NCI-H1105 (cell line): ENCODE measurements around the gene C16orf95.
"Not testable (repeated sequence)": the region's sequence is repeated elsewhere in the genome, so short reads cannot be mapped to it uniquely, and the experiment has no call there.

Experiments
- DNase-seq: peaks from one replicate; lab custom pipeline; 2025; lab: John Stamatoyannopoulos, UW

Gene C16orf95

DNA sequence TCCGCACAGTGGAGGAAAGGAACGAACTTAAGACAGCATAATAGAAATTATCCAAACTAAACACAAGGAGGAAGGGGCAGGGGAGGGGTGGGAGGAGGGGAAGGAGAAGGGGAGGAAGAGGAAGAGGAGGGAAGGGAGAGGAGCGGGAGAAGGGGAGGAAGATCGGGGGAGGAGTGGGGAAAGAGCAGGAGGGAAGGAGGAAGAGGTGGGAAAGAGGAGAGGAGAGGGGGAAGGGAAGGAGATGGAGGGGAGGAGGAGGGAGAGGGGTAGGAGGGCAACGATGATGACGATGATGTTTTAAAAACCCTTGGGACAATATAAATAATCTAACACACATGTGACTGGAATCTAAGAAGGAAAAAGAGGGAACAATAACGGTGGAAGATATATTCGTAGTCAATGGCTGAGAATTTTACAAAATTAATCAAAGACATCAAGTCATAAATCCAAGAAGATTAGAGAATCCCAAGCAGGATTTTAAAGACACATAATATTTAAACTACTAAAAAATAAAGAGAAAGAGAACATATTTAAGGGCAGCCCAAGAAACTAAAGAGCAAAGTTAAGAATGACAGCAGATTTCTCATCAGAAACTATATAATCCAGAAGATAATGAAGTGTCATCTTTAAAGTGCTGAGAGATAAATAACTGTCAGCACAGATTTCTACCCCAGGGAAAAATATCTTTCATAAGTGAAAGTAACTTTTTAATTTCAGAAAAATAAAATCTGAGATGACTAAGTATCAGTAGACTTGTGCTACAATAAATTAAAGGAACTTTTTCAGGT is 30.2 kb downstream of the C16orf95 start:
- no peak for DNase-seq

DNA sequence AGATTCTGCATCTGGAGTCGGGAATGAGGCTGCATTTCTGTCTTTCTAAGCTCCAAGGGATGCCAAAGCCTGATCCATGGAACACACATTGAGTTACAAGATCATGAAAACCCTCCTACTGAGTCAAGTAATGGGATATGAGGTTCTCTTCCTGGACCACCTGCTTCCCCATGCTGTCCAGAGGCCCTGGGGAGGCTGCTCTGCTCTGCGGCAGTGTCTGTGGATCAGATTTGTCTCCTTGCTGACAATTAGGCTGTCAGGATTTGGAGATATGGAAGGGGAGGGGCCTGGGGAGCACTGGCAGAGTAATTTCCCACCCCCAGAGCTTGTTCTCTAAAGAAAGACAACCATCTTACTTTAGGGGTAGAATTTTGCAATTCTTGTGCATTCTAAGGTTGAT is 33.0 kb downstream of the C16orf95 start:
- DNase-seq = no peak

DNA sequence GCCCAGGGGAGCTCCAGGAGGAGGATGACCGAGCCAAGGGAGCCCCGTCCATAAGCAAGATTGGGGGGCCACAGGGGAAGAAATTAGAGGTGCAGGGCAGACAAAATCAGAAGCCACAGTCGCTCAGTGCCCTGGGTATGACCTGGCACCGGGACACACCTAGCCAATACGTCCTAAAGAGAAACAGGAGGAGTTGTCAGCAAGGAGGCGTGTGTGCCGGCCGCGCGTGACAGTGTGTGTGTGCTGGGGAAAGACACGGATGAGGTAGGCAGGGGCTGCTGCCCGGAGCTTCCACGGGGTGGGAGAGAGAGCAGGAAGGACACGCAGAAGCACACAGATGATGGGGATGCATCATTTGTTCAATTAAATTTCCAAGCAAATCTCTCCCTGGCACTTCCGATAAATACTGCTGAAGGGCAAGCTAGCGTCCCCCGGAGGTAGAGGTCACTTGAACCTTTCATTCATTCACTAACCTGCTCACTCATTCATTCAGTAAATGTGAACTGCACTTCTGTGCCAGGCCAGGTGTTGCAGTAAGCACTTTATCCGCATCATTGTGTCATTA is 38.0 kb downstream of the C16orf95 start:
- no peak for DNase-seq

DNA sequence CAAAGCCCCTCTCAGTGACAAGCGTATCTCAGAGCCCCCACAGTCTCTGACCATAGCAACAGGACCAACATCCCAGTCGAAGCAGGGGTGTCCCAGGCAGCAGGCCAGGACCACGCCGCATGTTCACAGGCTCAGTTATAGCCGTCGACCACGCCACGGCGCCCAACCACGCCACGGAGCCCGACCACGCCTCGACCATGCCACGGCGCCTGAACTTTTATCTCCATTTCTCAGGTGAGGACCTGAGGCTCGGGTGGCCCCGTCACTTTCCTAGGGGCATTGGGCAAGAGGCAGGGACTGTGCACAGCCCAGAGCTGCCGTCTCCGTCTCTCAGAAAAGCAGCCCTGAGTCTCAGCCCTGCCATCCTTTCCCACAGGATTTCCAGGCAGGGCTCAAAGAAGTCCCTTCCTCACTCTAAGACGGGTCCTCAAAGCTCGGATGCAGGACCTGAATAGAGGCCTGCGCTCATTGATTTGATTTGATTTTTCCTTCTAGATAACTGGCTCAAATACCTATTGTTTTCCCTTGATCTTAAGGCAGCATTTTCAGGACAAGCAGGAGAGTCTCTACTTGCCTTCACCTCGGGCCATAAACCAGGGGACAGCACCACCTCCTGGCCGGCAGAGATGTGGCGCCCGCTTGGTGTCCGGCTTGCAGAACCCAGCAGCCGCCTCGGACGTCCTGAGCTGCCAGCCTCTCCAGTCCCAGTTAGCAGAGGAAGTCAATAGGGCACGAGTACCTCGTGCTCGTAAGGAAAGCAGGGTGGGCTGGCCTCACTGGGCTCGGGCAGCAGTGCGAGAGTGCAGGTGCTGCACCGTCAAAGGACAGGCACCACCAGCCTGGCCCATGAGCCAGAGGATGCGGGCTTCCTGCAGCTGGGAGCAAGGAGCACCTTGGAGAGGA is 38.8 kb downstream of the C16orf95 start:
- DNase-seq = no peak

DNA sequence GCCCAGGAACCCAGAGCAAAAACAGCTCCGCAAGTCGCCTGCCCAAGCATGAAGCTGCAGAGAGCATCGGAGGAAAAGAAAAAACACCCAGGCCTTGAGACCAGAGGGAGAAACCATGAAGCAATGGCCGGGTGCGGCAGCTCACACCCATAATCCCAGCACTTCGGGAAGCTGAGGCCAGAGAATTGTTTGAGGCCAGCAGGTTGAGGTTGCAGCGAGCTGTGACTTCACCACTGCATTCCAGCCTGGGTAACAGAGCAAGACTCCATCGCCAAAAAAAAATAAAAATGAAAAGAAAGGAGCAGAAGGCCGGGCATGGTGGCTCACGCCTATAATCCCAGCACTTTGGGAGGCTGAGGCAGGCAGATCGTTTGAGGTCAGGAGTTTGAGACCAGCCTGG is 40.3 kb downstream of the C16orf95 start:
- DNase-seq = no peak

DNA sequence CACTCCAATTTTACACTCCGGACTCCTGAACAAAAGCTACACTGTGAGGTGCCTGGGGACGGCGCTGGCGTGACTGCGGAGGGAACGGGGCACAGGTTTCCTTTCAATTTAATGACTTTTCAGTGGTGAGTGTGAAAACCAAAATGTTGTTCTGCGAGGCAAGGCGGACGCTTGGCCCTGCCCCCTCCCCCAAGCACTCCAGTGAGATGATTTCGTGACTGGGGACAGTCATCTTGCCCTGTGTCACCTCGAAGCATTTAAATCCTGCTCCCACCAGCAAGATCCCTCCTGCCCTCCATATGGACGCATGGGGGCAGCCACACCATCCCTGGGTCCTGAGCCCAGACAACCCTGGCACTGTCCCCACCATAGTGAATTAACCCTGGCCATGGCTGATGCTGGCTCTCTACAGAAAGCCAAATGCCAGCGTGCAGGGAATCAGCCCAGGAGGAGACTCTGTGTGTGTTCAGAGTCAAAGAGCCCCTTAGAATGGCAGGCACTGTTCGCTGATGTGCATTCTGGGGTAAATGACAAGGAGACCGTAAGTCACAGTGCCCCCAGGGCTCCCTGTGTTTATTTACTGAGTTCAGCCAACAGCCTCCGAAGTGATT is 41.0 kb downstream of the C16orf95 start:
- DNase-seq = no peak

DNA sequence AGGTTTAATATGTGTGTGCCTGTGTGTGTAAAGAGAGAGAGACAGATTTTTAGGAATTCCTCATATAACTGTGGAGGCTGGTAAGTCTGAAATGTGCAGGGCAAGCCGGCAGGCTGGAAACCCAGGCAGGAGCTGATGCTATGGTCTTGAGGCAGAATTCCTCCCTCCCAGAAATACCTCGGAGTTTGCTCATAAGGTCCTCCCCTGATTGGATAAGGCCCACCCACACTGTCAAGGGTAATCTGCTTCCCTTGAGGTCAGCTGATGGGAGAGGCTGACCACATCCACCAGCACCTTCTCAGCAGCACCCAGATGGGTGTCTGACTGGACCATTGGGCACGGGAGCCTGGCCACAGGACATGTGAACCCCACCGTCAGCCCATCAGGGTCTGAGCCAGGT is 42.4 kb downstream of the C16orf95 start:
- DNase-seq = no peak

DNA sequence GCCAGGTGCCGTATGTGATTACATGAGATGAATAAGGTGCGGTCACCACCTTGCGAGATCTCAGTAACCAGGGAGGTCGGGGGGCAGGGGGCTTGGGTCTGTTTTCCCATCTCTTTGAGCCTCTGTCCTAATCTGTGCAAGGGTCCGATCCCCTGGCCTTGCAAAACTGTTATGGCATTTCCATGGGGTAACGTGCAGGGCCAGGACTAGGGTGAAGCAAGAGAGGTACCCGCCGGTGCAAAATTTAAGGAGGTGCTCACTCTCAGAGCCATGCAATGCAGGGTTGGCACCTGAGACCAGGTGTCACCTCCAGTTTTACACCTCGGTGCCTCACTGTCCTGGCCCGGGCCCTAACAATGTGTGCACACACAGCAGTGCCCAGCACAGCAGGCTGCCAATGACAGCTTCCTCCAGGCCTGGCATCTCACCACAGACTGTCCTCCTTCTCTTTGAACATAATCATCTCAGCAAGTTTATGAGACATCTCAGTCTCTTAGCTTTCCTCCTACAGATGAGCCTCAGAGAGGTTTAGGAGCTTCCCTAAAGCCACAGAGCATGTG is 43.6 kb downstream of the C16orf95 start:
- no peak for DNase-seq

DNA sequence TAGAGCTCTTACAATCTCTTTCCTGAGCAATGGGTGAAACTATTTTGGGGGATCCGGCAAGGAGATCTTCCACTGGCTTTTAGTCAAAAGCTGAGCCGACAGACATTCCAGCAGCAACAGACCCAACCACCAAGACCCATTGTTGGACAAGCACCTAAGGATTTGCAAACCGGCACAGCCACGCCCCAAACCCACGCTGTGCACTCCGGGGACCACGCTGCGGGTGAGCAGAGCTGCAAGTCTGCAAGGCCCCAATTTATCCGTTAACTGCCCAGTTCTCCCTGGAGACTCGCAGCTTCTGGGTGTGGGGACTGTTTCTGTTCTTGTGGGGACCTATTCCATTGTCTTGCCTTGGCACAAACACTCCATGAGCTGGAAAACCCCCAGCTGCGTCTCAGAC is 45.9 kb downstream of the C16orf95 start:
- DNase-seq = no peak

DNA sequence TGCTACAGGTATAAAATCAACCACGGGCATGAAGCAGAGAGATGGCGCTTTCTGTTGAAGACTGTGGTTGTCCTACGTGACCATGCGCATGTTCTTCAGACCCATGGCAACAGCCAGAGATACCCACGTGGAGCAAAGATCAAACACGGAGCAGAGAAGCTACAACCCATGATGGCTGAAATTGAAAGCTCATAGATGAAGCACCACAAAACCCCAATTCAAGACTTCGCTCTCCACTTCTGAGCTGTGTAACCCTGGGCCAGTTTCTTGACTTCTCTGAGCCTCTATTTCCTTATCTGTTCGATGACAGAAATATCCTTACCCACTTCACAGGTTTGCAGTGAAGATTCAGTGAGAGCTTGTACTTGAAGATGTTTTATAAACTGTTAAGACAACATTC is 49.6 kb downstream of the C16orf95 start:
- no peak for DNase-seq

DNA sequence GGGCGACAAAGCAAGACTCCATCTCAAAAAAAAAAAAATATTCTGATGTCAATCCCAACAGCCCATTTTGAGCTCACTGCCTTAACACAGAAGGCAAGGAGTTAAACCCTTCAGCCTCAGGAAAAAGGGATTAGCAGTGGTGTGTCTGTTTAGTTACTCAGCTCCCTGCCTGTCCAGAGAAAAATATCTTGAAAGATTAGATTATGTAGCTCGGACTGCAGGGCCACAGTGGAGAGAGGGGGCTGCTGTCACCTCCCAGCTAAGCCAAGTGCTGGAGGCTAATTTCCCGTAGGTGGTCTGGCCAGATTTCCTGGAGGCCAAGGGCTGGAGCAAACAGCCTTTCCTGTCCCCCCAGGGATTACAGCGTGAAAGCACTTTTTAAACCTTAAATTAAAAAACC is 50.3 kb downstream of the C16orf95 start:
- no peak for DNase-seq

DNA sequence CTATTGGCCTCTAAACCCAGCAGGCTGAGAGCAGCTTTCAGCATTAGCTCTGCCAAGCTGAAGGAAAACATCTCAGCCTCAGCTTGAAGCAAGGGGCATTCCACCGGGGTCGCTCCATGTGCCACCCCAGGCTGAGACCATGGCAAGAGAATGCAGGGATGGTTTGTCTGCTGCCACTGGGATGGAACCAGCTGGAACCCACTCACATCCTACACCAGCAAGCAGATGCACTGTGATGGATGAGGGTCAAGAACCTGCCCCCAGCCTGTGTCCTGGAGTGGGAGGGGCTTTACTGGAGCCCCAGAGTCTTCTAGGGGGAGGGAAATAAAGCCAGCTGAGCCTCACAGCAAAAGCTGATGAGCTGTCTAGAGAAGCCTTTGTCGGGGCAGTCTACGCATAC is 51.9 kb downstream of the C16orf95 start:
- no peak for DNase-seq

DNA sequence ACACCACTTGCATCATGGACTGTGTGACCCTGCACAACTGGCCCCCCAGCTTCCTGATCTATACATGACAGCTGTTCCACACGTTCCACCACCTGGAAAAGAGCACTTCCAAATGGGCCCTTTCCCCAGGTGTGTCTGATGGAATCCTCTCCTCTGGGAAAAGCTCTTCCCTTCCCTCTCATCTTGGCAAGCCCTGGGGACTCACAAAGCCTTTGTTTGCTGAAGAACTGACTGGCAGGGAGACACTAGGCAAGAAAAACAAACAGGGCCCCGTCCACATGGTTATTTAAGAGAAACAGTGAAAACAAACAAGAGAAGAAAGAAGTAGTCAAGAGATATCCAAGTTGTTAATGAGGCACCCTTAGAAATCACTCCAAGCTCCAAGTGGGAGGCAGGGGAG is 52.6 kb downstream of the C16orf95 start:
- DNase-seq = no peak

DNA sequence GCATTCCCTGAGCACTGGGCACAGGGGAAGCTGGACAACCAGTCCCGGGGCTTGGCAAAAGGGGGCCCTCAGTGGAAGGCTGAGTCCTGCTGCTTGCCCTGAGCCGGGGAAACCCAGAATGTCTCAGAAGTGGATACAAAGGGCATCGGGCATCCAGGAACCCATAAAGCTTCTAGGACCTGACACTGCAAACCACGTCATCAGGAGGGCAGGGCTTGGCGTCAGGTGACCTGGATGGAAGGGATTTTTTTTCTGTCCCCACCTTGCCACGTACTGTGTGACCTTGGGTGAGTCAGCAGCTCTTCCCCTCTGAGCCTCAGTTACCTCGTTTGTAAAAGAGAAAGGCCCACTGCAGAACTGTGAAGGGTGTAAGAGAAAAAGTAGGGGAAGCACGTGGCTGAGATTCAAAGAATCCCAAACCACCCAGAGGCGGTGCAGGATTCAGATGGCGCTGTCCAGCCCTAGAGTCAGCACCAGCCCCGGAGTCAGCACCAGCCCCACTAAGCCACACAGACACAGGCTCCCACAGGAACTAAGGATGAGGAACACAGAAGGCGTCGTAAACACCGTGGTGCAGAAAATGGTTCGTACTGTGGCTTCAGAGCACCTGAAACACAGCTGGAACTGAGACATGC is 53.7 kb downstream of the C16orf95 start:
- no peak for DNase-seq

DNA sequence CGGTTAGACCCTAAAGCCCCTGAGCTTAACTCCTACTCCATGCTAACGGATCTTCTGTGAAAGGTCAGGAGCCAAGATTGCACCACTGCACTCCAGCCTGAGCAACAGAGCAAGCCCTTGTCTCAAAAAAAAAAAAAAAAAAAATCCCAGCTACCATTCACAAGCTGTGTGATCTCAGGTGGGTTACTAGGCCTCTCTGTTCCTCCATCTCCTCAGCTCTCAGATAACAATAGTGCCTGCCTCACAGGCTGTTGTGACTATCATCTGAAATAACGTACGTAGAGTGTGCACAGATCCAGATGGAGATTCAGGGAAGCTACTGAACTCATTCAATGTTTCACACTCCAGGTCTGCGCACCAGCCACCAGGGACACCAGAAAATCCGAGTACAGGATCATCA is 57.8 kb downstream of the C16orf95 start:
- no peak for DNase-seq

DNA sequence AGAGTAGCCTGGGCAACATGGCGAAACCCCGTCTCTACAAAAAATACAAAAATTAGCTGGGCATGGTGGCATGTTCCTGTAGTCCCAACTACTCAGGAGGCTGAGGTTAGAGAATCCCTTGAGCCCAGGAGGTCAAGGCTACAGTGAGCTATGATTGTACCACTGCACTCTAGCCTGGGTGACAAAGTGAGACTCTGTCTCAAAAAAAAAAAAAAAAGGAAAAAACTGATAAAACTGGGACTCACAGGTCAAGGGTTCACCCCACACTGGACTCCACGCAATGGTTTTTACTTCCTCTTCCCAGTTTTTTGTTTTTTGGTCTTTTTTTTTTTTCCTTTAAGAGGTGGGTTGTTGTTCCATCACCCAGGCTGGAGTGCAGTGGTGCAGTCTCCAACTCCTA is 58.5 kb downstream of the C16orf95 start:
- DNase-seq = not testable (repeated sequence)

DNA sequence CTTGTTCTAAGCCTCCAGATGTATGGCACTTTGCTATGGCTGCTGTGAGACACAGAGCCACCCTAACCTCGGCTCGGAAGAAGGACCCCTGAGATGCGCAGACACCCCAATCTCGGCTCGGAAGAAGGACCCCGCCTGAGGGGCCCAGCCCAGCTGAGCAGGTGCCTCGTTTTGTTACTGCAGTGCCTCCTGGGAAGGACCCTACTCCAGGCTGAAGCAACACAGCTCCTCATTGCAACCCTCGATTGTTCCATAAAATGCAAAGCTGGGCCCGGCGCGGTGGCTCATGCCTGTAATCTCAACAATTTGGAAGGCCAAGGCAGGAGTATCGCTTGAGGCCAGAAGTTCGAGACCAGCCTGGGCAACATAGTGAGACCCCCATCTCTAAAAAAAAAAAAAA is 61.3 kb downstream of the C16orf95 start:
- DNase-seq = no peak

DNA sequence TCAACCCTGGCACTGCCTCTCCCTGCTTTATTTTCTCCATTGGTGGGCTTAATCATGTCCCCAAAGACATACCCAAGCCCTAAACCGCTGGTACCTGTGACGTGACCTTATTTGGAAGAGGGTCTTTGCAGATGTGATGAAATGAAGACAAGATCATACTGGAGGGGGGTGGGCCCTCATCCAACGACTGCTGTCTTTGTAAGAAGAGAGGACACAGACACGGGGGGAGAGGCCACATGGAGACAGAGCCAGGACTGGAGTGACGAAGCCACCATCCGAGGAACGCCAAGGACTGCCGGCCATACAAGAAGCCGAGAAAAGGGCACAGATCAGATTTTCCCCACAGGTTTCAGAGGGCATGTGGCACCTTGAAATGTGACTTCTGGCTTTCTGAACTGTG is 62.5 kb downstream of the C16orf95 start:
- DNase-seq = no peak

DNA sequence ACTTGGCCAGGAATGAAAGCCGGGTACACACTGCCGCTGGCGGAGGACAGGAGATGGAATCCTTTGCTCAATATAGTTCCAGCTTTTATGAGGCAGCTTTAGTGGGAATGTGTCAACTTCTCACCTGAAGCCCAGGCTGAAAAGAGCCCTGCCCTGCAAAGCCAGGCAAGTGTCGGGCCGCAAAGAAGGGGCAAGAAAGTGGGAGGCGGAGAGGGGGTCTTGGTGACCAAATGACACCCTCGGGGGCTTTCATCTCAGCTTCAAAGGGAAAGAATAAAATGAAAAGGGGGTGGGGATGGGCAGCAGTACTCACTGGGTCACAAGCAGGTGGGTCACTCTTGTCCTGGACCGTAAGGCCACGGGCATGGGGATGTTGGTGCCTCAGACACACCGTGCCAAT is 62.9 kb downstream of the C16orf95 start:
- DNase-seq = no peak

DNA sequence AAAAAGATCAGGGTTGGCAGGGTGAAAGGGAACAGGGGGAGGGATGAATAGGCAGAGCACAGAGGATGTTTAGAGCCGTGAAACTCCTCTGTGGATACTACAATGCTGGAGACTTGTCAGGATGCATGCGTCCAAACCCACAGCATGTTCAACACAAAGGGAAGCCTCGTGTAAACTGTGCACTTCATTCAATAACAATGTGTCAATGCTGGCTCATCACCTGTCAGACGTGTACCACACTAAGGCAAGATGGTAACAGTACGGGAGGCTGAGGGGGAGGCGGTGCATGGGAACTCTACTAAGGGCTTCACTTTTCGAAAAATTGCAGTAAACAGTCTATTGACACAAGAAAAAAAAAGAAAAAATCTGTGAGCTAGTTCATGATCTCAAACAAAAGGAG is 63.7 kb downstream of the C16orf95 start:
- no peak for DNase-seq
